Measurements from ENCODE around the gene SELENOF. TPM values are rescaled to one million over a fixed set of nuclear protein-coding genes. Genes with fewer than 3 reads are reported as not detected.
"Not testable (repeated sequence)": the region's sequence is repeated elsewhere in the genome, so short reads cannot be mapped to it uniquely, and the experiment has no call there.

The SELENOF gene
- total RNA-seq, 1 donor from 2014 or later = 194 TPM

GRCh38 chr1:86860020-86860419, 53.9 kb downstream of the SELENOF start:
- DNase-seq (ENCODE audit: low spot score) = no peak

DNA sequence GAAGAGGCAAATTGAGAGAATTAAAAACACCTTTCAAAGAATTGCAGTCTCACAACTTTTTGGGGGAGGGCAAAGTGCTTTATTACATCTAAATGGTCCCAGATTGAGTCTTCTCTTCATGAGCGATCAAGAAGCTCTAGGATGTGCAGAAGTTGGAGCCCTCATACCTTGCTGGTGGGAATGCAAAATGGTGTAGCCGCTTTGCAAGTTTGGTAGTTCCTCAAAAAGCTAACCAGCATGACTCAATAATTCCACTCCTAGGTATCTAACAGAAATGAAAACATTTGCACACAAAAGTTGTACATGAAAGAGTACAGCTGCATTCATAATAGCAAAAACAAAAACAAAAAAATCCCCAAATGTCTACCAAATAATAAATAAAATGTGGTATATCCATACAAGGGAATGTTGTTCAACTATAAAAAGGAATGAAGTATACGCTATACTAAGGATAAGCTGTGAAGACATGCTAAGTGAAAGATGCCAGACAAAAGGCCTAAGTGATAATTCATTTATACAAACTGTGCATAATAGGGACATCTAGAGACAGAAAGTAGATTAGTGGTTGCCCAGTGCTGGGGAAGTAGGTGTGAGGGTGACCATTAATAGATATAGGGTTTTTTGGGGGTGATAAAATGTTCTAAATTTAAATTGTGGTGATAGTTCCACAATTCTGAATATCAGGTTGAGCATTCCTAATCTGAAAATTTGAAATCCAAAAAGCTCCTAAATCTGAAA, 55.2 kb downstream of the SELENOF start:
- no peak for DNase-seq (ENCODE audit: low spot score)

DNA sequence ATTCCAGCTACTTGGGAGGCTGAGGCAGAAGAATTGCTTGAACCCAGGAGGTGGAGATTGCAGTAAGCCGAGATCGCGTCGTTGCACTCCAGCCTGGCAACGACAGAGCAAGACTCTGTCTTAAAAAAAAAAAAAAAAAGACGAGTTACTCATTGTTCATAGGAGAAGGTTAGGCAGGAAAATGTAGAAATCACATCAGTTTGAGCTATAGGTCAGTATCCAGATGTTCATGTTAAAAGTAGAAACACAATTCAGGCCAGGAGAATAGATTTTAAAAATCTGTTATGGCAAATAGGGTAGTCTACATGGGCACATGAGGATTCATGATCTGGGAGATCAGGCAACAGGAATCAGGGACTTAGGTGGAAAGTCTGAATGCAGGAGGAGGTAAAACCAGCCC, 57.7 kb downstream of the SELENOF start:
- no peak for DNase-seq (ENCODE audit: low spot score)

GRCh38 chr1:86854352-86854751, 59.6 kb downstream of the SELENOF start:
- no peak for DNase-seq (ENCODE audit: low spot score)

DNA sequence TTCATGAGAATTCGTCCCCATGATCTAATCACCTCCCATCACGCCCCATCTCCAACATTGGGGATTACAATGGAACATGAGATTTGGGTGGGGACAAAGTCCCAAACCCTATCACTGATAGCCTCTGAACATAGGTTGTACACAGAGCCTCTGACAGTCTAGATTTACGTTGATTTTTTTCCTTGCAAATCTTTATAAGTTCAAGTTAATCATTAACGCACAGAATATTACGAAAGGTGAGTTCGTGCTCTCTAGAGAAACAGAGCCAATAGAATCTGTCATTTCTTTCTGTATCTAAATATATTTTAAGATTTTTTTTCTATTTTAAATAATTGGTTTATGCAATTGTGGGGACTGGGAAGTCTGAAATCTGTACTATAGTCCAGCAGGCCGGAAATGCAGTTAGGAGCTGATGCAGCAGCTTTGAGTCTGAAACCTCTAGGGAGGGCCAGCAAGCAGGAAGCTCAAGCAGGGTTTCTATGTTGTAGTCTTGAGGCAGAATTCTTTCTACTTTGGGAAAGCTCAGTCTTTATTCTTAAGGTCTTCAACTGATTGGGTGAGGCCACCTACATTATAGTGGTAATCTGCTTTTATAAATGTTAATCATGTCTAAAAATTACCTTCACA, 61.0 kb downstream of the SELENOF start:
- DNase-seq (ENCODE audit: low spot score) = no peak

- DNase-seq (ENCODE audit: low spot score) = no peak
Measured at GRCh38 chr1:86852289-86852688, 61.6 kb downstream of the SELENOF start.

- DNase-seq (ENCODE audit: low spot score) = no peak
Measured at GRCh38 chr1:86849756-86850155, 64.2 kb downstream of the SELENOF start.

GRCh38 chr1:86848654-86849053, 65.3 kb downstream of the SELENOF start:
- no peak for DNase-seq (ENCODE audit: low spot score)

DNA sequence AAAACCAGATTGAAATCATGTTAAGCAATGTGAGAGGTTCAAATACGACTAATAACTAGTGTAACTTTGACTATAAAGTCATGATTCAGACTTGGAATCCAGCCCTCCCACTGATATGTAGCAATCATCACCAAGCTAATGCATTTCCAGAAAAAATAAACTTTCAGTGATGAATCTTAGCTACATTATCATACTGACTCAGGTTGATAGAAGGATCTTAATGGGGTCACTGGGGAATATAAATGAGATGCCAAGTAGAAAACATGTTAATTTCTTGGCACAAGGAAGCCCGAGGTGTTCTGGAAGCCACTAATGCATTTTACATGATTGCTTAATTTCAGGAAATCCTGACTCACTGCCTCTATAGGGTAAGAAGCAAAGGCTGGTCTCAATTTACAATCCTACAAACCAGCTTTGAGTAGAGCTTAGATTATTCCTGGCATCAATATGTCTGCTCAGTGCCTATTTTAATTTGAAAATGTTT, 67.7 kb downstream of the SELENOF start:
- DNase-seq (ENCODE audit: low spot score) = no peak

DNA sequence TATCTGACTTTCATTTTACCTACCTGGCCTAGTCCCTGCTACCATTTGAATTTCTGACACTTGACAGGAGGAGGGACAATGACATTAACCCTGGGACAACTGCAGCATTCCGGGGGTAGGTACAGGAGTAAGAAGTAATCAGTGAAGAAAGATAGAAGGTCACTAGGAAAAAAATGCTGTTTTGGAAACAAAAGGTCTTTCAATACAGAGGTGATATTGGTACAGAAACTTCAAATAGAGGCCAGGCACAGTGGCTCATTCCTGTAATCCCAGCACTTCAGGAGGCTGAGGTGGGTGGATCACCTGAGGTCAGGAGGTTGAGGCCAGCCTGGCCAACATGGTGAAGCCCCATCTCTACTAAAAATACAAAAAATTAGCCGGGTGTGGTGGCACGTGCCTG, 68.4 kb downstream of the SELENOF start:
- DNase-seq (ENCODE audit: low spot score) = no peak

GRCh38 chr1:86841116-86841515, 72.8 kb downstream of the SELENOF start:
- no peak for DNase-seq (ENCODE audit: low spot score)

GRCh38 chr1:86833461-86834215, 80.3 kb downstream of the SELENOF start:
- DNase-seq (ENCODE audit: low spot score) = no peak

GRCh38 chr1:86832433-86832832, 81.5 kb downstream of the SELENOF start:
- no peak for DNase-seq (ENCODE audit: low spot score)

GRCh38 chr1:86829321-86829720, 84.6 kb downstream of the SELENOF start:
- DNase-seq (ENCODE audit: low spot score) = no peak

GRCh38 chr1:86828024-86828423, 85.9 kb downstream of the SELENOF start:
- DNase-seq (ENCODE audit: low spot score) = no peak

DNA sequence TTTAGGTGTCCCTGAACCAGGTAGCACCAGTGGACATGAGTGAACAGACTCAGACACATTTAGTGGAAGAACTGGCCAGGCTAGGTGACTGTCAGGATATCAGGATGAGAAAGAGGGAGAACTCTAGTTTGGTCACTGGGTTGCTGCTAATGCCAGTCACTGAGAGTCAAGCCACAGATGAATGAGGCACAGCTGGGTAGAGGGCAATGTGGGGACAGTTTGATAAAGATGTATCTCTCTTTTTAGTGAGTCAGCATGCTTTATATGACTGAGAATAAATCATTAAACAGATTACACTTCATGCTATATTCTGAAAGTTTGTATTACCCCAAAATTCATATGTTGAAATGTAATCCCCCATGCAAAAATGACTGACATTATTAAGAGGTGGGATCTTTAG, 87.1 kb downstream of the SELENOF start:
- no peak for DNase-seq (ENCODE audit: low spot score)

DNA sequence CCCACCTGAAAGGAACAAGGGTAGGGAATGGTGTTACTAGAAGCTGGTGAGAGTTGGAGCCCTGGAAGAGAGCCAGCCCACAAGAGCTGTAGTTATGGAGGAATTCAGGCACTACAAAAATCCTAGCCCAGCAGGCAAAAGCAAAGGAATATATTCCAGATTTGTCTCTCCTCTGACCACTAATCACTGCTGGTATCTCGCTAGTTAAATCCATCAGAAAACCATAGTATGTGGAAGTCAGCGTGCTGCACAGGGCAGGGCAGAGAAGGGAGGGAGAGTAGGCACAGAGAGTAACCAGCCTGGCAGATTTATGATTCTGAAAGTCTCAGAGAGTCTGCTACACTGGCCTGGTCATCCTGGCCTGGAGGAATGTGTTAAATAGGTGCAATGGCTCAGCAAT, 88.6 kb downstream of the SELENOF start:
- no peak for DNase-seq (ENCODE audit: low spot score)

DNA sequence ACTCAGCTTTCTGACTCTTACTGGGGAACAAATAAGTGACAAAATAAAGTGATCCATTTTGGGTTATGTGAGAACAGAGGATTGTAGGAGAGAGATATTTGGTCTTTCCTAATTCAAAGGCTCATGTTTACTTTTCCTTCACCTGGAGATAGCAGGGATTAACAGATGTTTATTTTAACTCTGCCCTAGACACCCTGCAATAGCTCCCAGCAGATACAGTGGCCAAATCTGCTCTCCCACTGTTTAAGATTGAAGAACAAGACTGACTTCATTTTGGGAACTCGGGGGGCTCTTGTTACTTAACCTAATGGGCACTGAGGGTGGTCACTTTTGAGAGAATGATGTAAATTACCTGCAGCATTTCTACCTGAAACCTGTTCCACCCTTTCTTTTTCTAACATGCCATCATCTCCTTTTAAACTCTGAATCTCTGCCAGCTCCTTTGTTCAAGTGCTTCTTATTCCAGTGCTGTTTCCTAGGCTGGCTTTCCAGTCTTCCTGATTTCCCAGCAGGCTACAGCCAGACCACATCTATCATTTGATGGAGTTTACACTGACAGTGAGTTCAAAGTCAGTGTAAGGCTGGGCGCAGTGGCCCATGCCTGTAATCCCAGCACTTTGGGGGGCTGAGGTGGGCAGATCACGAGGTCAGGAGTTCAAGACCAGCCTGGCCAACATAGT, 90.0 kb downstream of the SELENOF start:
- no peak for DNase-seq (ENCODE audit: low spot score)

GRCh38 chr1:86823386-86823785, 90.5 kb downstream of the SELENOF start:
- no peak for DNase-seq (ENCODE audit: low spot score)

DNA sequence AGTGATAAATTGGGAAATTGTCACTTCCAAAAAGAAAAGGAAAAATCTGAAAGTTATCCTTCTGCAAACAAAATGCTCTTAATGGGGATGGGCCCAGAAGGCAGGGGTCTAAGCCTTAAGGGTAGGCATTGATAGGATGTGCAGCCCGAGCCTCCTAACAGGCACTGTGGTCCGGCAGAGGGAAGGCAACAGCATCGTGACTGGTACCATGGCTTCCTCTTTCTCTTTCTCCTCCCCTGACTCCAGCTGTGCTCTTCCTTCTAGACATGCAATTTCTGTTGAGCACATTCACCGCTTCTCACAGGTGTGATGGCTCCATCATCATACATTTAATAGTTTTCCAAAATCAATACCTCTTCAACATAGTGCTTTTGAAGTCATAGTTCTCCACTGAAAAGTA, 91.5 kb downstream of the SELENOF start:
- DNase-seq (ENCODE audit: low spot score) = no peak

- DNase-seq (ENCODE audit: low spot score) = no peak
Measured at GRCh38 chr1:86821956-86822355, 92.0 kb downstream of the SELENOF start.

GRCh38 chr1:86819970-86820369, 94.0 kb downstream of the SELENOF start:
- not testable (repeated sequence) for DNase-seq (ENCODE audit: low spot score)
